Measurements from ENCODE around the gene CCER1.

Gene CCER1

DNA sequence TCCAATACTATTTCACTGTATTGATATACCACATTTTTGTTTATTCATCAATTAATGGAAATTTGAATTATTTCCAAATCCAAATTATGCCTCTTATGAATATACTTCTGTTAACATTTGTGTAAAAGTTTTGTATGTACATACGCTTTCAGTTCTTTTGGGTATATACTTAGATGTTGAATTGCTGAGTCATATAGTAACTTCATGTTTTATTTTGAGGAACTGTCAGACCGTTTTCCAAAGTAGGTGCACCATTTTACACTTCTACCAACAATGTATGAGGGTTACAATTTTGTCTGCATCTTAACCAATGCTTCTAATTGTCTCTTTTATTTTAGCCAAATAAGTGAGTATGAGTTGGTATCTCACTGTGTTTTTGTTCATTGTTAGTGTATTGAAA, 10.2 kb upstream of the CCER1 start:
- DNase-seq (ENCODE audit: low read depth): no peak

DNA sequence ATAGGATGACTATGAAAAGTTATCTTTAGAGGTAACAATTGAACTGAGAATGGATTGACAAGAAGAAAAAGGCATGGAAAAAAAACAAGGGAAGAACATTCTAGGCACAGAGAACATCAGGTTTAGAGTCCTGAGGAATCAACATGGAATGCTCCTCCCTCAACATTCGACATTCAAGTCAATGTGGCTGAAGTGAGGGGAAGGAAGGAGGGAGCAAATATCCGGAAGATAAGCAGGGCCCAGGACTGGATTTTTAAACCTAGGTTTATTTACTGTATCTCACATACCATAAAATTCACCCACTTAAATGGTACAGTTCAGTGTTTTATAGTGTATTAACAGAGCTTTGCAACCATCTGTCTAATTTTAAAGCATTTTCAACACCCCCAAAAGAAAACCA, 9.6 kb upstream of the CCER1 start:
- DNase-seq (ENCODE audit: low read depth): no peak

DNA sequence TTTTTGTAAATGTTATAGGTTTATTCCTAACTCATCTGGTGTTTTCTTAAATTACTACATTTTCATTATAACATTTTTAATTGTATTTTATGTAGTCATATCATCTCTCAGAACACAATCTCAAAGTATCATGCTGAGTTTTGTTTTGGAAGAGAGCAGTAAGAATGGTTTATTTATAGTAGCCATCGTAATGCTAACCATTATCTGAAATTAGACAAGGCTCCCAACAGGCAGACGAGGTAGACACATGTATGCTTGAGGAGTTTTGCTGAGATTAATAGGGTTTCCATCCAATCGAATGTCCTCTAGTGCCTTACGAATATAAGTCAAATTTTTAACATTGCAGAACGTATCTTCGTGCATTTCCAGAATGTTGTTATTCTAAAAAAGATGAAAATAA, 9.0 kb upstream of the CCER1 start:
- DNase-seq (ENCODE audit: low read depth): no peak

DNA sequence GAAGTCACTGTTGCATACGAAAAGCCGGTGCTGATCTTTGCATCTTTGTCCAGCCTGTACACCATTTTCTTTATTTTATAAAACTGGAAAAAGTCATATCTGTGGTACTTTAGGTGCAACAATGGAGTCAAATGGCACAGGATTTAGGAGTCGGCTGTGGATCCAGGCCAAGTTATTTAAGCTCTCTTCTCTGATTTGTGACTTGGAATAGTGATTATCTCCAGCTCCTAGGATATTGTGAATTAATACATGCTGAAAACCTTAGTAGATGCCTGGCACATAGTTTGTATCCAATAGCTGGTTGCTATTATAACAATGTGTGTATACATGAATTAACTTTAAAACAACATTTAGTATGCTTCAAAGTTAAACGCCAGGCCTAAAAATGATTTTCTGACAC, 6.2 kb upstream of the CCER1 start:
- no peak for DNase-seq (ENCODE audit: low read depth)

DNA sequence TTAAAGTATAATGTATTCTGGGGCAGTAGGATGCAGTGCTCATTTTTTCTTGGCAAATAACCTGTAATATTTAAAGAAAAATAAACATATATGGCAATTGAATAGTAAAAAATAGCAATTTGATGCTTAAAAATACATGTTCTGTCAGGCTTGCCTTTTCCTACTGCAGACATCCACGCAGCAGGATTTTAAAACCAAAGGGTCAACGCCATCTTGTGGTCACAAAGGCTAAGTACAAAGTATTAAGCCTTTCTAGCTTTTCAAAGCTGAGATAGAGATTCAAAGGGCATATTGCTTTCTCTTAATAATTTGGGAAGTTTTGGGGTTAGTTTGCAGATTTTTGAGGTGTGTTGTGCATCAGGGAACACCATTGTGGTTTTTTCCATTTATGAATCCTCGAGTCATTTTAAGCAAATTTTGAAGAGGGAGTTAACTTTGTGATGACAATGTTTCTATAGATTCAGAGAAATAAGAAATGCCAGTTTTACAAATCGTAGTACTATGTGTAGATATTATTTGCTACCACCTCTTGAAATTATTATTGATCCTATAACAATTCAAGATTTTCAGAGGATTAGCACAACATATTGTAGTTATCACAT, 4.7 kb upstream of the CCER1 start:
- no peak for DNase-seq (ENCODE audit: low read depth)

DNA sequence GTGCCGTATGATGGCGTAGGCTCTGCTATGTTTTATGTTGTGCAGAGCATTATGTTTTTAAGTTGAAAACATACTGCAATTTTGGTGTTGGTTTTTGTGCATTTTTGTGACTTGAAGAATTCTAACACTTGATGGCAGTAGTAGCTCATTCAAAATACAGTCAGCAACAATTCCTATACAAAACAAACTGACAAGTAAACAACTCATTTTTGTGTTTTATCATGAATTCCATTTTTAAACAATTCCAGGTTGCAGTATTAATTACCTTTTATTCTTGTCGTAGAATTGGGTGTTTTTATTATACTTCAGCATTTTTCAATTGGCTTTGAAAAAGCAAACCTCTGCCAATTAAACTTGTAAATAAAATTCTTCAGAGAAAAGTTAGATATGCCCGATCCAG, 4.1 kb upstream of the CCER1 start:
- DNase-seq (ENCODE audit: low read depth): no peak

DNA sequence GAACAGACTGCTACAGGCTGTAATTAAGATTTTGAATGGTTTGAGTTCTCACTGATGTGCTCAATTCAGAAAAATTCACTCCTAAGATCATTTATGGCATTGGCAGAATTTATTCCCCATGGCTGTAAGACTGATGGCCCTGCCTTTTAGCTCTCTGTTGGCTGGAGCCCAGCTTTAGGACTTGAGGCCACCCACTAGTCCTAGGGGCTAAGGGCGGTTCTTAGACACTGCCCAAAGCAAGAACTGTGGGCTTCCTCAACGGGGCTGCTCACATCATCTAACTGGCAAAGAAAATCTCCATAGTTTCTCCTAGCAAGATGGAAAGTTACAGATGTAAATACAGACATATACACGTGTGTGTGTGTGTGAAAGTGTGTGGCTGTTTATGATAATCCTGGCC, 3.4 kb upstream of the CCER1 start:
- DNase-seq (ENCODE audit: low read depth): no peak

DNA sequence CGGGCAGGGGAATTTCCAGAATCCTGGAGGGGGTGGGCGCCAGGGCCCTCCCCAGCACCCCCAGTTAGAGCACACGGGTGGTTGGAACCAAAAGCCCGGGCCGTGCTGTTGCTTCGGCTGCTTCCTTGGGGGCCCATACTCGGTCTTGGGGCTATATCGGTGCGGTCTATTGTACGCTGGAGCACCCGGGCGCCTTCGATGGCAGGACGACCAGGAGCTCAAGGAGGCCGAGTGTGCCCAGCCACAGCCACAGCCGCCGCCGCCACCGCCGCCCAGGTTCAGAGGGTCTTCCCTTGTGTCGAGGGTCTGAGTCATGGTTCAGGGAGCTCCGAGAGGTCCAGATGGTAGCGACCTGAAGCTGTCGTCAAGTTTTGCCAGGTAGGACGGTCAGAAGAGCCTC, 548 bp downstream of the CCER1 start:
- DNase-seq (ENCODE audit: low read depth): no peak

DNA sequence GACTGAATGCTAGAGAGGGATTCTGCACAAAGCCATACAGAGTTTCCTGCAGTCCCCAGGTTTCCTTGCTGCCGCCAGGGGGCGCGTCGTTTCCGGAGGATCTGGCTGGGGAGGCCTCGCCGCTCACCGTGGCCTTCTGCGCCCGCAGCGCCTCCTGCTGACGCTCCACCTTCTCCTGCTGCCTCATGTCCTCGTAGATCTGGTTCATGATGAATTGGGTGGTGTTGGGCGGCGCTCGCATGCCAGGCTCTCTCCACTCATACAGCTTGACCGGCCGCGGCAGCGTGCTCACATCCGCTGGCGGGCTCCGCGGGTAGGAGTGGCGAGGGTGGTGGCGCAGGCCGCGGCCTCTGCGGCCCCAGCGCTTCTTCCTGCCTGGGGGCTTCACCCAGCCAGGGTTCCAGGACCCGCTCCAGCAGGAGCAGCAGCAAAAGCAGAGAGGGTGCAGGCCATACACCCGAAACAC, 987 bp downstream of the CCER1 start:
- DNase-seq (ENCODE audit: low read depth): no peak

DNA sequence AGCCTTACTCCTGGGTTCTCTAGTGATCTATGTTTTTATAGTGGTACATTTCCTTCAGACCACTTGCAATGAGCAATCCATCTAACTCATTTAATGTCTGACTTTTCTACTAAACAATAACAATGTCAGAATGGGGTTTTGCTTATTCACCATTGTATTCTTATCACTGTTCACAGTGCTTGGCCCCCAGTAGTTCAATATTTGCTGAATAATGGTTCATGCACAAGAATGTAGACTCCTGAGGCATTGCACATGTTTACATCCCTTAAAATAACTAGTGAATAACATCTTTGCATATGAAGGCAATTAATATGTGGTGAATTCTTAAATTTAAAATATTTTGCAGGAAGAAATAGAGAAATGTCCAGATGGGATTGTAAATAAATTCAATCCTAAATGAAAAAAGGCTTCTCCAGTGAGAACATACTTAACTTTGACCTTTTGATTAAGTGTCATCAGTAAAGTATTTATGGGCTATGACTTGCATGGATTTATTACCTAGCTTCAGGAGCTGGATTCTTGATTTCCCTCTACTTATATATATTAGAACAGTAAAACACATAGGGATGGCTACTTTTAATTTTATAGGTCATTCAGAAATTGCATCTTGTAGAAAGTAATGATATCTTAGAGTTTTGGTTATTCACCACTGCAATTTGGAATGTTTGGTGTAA, 3.4 kb downstream of the CCER1 start:
- DNase-seq (ENCODE audit: low read depth): no peak

DNA sequence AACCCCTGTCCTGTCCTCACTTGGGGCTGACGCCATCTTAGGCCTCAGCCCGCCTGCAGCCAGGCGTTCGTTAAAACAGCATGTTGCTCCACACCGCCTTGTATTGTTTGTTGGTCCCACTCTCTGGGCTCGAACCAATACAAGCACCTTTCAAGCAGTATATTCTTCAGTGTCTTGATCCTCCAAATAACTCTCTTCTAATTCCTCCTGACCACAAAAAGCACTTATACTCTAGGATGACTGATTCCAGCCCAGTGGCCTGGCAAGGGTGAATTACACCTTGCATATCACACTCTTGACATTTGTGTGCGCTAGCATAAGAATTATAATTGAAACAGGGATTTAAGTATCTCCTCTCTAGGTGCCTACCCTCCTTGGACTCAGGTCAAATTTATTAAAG, 7.1 kb downstream of the CCER1 start:
- DNase-seq (ENCODE audit: low read depth): no peak

DNA sequence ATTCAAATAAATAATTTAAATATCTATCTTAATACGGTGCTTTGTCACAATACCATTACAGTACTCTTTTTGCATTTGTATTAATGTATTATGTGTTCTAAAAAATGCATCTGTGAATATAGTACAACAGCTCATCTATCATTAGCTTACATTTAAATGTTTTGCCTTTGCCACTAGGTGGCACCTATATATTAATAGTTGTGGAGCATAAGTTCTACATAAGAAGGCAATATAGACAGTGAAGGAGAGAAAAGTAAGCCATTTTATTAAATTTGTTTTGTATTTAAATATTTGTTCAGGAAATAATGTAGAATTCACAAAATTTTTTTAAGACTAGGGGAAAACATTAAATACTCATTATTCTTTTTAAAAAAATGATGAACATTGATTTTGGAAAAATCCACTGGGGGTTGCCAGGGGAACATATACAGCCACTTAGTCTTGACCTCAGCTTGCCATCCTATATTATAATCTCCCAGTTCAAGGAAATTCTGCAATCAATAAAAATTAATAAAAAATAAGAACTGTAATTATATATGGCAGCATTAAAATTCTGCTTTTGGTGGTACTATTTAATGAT, 9.8 kb downstream of the CCER1 start:
- no peak for DNase-seq (ENCODE audit: low read depth)

DNA sequence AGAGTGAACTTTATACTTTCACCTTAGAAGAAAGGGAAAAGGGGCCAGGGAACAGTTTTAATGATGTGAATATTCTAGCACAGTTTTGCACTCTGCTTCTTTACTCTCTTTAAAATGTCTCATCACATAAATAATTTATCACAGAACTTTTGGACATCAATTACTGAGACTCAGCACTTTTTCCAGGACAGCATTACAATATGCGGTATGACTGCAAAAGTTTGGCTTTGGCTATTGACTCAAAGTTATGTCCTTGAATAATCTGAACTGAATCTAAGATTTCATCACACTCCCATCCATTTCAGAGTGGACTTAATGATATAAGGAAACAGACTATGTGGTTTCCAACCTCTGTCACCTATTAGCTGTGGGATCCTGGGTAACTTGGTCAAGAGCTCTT, 11.7 kb downstream of the CCER1 start:
- DNase-seq (ENCODE audit: low read depth): no peak

DNA sequence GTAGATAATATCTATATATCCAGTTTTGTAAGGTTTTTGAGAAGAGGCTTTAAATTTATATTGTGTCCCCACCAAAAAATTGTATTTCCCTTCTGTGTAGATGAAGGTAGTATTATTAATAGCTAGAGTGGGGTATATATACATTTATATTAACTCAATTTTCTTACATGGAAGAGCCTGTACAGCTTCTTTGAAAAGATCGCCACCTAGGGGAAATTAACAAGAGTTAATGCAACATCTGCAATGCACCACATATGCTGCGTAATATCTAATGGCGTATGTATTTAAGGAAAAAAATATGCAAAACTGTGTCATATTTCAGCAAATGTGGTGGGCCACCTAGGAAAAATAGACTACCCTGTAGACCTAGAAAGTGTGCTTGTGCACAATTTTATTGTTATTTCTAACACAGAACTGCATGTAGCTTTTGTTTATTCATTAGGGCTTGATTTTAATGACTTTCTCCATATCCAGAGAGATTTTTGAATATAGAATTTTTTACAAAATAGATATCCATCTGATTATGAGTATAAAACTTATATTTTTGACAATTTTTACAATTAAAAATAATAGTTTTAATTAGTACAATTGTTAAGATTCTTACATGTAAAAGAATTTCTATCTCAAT, 14.0 kb downstream of the CCER1 start:
- no peak for DNase-seq (ENCODE audit: low read depth)

DNA sequence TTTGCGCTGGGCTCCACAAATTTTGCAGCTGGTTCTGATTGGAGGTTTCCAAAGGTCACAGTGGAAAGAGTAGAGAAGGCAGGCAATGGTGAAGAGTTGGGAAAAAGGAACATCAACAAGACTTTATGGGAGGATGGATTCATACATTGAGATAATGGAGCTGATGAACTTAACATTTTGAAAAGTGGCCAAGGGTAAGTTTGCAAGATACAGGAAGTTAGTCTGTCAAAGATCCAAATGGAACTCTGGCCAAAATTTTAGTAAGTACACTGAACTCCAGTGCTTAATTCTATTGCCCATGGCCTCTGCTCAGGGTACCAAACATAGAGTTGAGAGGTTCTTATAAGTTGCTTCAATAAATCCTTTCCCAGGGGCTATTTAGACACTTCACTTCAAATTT, 15.6 kb downstream of the CCER1 start:
- no peak for DNase-seq (ENCODE audit: low read depth)

DNA sequence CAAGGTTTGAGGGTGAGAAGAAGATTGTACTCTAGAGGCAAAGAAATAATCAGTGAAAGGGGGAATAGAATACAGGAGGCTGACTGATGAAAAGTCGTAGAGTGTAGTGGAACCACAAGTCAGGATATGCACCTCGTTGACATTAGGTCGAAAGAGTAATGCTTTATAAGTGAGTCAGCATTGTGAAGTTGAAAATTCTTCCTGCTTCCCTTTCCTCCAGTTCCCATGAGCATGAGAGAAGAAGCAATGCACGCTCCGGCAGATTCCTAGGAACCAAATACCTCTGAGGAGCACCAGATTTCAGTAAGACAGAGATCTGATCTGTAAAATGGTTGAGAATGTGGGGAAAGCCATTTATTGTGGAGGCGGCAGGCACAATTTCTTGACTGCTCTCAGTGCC, 16.5 kb downstream of the CCER1 start:
- no peak for DNase-seq (ENCODE audit: low read depth)

DNA sequence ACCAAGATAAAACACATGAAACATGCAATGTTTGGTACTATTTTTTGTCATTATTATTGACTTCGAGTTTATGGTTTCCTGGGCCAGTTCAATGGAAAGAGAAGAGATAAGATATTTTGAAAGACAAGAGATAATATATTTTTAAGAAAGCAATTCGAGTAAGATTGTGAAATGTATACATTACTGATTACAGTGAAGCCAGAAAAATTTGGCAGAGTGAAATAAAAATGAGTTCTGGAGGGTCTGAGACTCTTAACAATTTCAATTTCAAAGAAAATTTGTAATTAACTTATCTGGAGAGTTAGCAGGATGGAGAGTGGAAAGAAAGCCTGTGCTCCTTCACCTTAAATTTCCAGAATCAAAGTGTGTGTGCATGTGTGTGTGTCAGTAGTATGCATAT, 17.3 kb downstream of the CCER1 start:
- no peak for DNase-seq (ENCODE audit: low read depth)

DNA sequence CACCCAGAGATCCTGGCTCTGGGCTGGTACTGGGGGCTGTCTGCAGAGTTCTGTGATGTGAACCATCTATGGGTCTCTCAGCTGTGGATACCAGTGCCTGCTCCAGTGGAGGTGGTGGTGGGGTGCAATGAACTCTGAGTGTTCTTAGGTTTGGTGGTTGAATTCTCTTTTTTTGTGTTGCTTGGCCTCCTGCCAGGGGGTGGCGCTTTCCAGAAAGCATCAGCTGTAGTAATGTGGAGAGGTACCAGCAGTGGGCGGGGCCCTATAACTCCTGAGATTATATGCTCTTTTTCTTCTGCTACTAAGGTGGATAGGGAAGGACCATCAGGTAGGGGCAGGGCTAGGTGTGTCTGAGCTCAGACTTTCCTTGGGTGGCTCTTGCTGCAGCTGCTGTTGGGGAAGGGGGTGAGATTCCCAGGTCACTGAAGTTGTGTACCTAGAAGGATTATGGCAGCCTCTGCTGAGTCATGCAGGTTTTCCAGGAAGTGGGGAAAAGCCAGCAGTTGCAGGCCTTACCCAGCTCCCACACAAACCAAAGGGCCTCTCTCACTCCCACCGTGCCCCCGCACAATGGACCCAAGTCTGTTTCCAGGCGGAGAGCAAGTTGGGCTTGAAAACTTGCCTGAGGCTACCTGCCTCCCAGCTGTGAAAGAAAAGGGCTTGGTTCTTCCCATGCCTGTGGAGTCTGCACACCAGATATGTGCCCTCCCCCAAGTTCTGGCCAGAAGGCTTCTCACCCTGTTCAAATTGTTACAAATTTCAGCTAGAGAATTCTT, 18.6 kb downstream of the CCER1 start:
- no peak for DNase-seq (ENCODE audit: low read depth)

DNA sequence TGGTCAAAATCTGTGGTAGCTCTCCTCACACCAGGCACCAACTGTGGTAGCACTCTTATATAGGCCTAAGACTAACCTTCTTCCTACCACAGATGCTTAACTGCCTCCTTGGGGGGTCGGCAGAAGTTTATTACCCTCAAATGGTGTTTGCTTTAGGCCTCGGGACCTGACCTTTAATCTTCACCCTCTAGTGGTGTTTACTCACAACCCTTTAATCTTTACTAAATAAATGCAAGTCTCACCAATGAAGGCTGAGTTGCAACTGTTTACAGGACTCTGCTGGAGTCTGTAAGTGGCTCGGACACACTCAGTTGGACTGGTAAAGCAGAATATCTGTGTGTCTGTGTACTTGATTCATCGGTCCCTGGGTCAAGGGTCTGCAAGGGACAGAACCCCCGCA, 29.4 kb downstream of the CCER1 start:
- DNase-seq (ENCODE audit: low read depth): no peak

DNA sequence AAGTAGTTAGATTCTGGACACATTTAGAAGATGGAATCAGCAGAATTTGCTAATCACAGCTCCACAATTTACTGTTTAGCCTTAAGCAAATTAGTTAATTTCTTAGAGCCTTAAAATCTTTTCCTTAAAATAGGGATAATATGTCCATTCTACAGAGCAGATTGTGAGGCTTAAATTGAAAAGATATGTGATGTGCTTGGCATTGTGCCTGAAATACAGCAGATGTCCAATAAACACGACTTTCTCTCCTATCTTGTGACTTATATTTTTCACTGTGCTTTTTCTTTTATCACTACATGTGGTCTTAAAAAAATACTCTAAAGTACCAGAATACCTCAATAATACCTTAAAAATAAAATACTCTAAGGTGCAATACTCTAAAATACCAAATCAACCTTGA, 30.6 kb downstream of the CCER1 start:
- no peak for DNase-seq (ENCODE audit: low read depth)

DNA sequence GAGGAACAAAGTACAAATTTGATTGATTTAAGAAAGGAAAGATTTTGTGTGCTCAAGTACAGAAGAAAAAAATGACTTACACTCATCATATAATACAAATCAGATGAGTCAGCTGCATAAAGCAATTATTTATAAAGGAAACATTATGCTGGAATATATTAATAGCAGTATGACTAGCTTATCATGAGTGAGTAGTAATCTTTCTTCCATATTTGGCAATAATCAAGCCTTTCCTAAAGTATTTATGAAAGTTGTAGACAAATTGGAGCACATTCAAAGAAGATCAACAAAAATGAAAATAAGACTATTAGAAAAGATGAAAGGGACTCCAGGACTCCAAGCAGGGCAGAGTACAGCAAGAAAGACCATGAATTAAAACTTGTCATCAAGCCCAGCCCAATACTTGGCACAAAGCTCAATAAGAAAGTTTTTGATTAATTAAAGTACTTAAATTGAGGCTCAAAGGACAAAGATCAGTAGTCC, 32.8 kb downstream of the CCER1 start:
- no peak for DNase-seq (ENCODE audit: low read depth)

DNA sequence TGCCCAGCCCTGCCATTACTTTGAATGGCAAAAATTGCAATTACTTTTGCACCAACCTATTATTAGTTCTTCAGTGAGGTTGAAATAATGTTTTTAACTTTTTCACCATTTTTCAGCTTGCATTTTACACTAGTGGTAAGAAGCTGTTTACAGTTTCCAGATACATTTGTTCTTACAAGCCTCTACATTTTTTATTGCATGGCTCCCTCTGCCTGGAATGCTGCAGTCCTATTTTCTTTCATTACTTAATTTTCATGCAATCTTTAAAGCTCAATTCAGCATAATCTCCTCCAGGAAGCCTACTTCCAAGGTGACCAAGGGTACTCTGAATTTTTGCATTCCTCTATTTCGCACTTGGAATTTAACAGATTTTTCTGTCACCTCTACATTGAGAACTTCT, 33.4 kb downstream of the CCER1 start:
- no peak for DNase-seq (ENCODE audit: low read depth)

DNA sequence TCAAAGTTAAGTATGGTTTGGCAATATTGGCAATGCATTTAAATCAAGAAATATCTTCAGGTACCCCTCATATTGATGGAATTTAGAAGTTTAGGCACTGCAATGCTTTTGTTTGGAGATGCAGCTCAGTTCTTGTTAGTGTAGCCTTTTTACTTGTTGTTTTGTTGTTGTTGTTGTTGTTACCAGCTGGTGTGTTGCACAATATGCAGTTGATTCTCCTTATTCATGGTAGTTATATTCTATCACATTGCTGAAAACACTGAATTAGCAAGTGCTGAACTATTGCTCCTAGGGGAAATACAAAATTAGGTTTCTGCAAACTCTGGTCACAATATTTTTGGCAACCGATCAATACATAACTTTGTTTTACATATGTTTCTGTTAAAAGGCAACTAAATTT, 34.8 kb downstream of the CCER1 start:
- DNase-seq (ENCODE audit: low read depth): no peak
